Measurements from ENCODE around the gene WNT9B.
"Not testable (repeated sequence)": the region's sequence is repeated elsewhere in the genome, so short reads cannot be mapped to it uniquely, and the experiment has no call there.

The WNT9B gene

DNA sequence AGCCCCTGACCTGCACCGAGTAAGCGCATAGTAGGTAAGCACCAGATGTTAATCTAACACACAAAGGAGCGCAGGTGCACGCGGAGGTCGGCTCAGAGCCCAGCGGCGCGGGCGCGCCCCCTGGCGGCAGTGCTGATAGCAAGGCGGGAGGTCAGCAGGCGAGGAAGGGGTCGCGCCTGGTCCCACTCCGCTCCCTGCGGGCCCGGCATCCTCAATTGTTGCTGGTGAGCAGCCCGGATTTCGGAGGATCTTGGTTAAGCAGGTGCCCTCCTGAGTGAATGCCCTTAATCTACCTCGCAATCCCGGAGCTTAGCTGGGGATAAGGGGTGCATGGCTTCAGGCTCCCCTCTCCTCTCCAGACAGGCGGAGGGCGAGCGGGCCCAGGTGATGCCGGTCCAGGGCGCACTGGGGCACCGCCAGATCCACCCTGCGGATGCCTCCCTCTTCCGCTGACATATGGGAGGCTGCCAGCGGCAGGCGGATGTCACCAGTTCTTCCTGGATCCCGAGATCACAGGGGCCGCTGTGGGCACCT is 28.9 kb upstream of the WNT9B start:
- ATAC-seq: no peak

DNA sequence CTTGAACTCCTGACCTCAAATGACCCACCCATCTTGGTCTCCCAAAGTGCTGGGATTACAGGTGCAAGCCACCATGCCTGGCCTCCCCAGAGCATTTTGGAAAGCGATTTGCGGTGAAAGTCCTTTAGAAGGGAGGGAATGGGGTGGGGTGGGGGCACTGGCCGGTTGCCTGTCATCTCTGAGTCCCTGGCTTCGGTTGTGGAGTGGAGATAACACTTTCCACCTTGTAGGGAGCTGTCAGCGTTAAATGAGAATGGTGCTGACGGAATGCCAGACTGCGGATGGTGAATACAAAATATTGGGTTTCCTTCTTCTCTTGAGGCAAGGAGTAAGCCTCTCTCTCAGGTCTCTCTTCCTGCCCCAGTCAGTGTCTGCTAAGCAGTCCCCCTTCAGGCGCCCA is 27.7 kb upstream of the WNT9B start:
- ATAC-seq: no peak

DNA sequence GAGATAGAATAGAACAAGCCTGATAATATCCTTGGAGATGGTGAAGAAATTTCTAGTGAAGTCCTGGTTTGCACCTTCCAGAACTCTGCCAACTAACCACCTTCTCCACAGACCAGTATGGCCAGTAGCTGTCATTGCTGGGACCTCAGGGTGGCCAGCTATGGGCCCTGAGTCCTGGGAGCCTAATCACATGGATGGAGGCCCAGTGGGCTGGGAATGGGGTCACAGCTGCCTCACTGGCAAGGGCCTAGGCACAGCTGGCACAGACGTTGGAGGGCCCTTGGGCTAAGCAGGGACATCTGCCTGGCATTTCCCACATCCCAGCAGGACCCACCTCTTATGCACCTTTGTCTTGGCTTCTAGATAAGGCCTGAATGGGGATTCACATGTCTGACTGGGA is 25.3 kb upstream of the WNT9B start:
- ATAC-seq: no peak

DNA sequence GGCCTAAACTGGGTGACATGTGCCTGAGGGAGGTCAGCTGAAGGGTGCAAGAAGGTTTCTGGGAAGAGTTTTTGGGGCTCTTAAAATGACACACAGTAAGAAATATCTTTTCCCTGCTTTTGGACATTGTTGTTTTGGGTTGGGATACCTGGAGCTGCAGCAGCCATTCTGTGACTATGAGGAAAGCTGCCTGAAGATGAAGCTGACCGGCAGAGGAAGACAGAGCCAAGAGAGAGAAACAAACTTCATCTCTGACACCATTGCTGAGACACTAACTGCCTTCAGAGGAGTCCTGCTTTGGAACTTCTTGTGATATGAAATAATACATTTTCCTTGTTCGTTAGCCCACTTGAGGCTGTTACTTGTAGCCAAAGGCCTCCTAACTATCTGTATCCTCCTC is 24.1 kb upstream of the WNT9B start:
- ATAC-seq: no peak

DNA sequence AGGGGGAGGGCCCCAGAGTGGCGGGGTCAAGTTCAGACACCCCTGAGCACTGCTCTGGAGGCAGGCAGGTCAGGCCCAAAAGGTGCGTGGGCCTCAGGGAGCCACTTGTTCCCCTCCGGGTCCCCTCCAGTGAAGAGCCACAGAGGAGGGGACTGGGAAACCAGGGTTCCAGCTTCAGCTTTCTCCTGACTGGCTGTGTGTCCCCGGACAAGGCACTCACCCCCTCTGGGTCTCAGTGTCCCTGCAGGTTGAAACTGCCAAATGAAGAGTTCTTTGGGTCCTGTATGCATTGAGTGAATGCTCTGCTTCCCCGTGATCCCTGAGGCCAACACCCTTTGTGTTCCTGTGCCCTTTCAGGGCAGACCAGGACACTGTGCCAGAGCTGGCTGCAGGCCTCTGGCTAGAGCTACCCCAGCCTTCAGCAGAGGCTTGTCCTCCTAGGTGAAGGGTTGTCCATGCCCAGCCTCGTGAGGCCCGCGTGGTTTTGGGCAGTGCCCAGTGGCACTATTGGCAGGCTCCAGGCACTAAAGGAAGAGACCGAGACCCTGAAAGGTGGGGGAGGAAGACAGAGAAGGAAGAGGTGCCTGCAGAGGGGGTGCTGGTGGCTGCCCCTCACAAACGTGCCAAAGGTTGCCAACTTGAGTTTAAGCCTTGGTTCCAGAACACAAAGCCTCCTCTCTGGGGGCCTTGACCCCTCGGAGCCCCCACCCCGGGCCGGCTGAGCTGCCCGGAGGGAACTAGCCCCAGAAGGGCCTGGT is 19.6 kb upstream of the WNT9B start:
- no peak for ATAC-seq

DNA sequence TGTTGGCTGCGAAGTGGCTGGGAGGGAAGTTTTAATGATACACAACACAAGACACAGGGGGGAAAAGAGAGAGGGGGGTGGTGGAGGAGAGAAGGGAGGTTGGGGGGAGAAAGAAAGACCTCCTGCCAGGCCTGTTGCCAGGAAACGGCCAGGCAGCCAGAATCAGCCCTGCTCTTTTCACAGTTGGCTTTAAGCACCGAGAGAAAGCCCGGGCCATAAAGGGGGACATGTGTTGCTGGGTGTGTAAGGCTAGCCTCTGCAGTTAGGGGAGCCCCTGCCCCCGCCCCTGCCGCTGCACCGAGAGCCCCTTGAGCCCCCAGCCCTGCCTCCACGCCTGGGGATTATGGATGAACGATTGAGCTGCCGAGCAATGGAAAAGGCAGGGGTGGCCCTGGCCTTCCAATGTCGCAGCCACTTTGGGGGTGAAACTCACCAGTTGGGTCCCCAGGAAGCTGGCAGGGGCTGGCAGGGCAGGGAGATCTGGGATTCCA is 19.0 kb upstream of the WNT9B start:
- ATAC-seq: no peak

DNA sequence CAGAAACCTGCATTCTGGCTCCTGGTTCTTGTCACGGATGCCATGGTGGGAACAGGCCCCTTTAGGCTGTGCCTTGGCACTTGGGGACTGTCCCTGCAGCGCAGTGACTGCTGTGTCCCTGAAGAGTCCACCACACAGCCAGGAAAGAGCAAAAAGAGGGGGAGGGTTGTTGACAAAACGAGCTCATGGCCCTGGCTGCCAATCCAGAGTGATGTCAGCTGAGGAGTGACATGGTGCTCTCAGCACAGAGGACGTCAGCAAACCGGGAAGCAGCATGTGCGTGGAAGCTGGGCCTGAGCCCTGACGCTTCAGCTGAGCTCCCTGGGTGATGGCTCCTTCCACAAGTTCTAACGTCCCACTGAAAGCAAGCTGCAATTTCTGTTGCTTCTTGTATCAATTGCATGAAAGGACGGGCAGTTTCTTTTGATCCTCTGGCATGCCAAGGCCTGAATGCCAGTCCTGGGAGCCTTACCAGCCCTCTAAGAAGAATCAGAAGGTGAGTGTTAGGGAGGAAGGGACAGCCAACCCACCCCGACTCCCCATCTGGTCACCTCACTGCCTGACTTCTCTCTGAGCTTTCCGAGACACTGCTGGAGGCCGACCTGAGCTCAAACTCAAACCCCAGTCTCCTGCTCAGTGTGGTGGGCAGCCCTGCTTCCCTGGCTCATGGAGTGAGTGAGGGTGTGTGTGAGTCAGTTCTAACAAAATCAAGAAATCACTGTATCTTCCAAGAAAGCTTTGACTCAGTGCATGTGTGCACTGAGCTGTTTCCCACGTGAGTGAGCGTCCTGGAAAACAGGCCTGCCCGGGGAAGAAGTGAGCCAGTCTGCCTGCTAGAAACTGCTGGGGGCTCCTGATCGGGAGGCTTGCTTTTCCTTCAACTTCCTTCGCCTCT is 18.2 kb upstream of the WNT9B start:
- ATAC-seq: no peak

DNA sequence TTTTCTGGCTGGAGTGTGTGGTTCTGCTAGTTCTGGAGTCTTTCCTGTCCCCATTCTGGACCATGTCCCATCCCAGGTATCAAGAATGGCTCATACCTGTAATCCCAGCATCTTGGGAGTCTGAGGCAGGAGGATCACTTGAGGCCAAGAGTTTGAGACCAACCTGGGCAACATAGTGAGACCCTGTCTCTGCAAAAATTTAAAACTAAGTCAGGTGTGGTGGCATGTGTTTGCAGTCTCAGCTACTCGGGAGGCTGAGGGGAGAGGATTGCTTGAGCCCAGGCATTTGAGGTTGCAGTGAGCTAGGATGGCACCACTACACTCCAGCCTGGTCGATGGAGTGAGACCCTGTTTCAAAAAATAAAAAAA is 17.6 kb upstream of the WNT9B start:
- no peak for ATAC-seq

DNA sequence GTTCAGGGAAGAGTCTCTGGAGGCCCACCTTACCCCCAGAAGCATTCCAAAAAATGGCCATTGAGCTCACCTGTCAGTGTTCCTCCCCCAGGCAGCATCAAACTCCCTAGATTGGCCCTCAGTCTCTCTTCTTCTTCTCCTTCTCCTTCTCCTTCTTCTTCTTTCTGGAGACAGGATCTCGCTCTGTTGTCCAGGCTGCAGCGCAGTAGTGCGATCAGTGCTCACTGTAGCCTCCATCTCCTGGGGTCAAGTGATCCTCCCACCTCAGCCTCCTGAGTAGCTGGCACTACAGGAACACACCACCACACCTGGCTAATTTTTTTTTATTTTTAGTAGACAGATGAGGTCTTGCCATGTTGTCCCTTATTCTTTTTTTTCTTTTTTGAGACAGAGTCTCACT is 16.5 kb upstream of the WNT9B start:
- no peak for ATAC-seq

DNA sequence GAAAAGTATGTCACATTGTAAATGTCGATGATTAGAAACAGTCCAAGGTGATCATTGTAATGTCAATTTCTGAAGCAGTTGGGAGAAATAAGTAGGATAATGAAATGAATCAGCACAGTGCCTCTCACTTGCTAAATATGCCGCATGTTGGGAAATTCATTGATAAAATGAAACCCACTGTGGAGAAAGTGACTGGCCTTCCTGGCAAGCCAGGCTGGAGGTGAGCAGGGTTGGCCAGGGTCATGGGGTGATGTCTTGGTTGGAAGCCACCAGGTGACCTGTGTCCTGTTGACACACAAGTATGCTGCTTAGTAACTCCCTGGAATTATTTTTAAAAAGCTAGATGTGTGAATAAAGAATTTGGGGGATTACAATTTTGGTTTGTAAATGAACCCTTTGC is 14.9 kb upstream of the WNT9B start:
- ATAC-seq: no peak

DNA sequence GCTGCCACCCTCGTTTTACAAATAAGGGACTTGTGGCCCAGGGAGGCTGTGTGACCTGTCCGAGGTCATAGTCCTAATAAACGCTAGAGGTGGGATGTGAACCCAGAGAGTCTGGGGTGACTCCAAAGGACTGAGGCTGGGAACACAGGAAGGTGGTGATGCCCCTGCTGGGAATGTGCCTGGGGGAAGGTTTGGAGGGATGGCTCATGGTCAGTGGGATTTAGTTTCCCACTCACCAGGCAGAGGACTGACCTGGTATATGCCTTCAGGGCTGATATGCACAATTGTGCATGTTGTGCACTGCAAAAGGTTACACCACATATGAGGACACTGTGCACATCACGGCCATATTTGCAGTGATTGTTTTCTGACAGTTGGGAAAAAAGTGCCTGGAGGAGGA is 13.9 kb upstream of the WNT9B start:
- ATAC-seq: no peak

DNA sequence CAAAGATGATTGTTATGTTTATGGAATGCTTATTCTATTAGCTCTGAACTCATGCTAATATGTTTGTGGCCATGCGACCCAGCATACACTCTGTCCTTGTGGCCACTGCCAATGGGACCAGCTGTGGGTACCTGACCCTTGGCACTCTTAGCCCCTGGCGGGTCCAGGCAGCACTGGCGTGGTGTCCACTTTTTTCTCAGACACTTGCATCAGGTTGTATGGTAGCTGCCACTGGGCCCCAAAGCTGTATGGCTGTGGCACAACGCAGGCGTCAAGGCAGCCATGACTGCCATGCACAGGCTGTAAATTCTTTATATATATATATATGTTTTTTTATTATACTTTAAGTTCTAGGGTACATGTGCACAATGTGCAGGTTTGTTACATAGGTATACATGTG is 12.2 kb upstream of the WNT9B start:
- no peak for ATAC-seq

DNA sequence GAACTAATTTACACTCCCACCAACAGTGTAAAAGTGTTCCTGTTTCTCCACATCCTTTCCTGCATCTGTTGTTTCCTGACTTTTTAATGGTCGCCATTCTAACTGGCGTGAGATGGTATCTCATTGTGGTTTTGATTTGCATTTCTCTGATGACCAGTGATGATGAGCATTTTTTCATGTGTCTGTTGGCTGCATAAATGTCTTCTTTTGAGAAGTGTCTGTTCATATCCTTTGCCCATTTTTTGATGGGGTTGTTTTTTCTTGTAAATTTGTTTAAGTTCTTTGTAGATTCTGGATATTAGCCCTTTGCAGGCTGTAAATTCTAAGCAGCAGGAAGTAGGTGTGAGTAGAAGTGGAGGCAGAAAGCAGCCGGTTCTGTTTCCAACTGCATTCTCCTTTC is 10.8 kb upstream of the WNT9B start:
- not testable (repeated sequence) for ATAC-seq

DNA sequence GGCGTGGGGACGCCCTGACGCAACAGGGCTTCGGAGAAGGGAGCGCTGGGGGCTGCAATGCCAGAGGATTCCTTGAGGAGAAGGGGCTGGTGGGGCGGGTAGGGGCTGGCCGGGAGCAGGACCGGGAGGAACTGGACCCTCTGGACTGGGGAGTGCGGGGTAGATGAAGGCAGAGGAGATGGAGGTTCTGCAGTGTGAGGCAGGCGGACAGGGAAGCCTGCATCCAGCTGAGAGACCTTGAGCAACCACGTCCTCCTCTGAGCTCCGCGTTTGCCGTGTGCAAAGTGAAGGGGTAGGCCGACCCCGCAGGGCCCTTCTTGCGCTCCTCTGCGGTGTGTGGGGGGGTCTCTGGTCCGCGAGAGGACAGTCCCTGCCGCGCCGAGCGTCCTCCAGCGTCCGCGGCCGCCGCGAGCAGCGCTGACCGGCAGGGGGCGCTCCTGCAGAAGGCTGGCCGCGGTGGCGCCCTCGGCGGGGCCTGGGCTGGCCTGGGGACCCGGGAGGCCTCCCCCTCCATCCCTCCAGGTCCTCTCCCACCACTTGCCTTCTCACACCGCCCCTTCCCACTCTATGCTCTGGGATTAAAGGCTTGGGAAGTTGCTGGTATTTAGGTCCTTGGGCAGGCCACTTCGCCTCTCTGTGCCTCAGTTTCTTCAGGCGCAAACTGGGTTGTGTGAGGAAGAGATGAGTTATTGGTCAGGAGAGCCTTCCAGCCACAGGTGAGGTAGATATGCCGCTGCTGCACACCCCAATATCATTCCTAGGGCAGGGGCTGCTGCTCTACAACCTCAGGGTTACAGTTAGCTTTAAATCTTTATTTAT is 9.6 kb upstream of the WNT9B start:
- no peak for ATAC-seq

DNA sequence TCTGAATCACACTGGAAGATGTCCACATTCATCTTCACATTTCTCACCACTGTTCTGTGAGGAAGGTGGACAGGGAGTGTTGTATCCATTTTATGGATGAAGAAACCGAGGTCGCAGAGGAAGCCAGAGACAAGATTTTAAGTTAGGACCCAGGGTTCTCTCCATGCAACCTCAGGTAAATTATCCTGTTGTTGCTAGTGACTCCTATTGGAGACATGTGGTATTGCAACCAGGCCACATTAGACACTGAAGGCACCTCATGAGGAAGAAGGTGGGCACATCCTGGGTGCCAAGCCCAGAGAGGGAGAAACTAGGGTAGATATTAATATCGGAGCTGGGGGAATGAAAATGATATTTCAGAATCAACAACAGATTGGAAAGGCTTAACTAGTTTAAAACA is 8.5 kb upstream of the WNT9B start:
- no peak for ATAC-seq

DNA sequence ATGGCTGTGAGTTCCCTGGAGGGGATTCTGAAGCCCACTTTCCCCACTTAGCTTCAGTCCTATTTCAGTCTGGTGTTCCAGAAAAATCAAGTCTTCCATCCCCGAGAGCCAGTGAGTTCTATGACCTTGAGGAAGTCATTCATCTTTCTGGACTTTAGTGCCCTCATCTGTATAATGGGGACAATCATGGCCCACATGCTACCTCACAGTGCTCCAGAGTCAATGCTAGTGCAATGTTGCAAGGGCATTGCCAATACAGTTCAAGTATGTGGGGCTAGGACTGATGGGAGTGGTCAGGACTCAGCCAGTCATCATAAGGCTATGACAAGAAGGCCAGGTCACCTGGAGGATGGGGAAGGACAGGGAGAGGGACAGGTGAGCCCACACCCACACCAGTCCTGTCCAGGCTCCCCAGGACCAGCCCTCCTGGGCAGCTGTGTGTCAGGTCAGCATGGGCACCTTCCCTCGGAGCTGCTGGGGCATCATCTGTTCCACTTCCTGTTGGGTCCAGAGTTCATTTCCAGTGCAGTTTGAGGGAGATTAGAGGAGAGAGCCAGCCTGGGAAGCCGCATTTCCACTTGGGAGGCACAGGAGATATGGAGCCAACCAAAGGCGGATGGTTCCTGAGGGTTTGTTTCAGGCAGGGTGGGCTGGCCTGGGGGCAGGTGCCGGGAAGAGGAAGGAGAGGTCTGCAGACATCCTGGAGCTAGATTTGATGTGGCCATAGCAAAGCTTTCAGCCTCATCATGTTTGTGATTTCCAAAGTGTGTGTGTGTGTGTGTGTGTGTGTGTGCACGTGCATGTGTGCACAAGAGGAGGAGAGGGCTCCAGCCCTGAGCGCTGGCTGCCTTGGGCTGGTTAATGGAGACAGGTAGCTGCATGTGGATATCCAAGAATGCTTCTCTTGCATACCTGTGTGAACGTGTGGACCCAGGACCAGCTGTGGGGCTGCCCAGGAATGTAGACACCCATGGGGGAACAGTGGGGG is 3.9 kb upstream of the WNT9B start:
- ATAC-seq: no peak

DNA sequence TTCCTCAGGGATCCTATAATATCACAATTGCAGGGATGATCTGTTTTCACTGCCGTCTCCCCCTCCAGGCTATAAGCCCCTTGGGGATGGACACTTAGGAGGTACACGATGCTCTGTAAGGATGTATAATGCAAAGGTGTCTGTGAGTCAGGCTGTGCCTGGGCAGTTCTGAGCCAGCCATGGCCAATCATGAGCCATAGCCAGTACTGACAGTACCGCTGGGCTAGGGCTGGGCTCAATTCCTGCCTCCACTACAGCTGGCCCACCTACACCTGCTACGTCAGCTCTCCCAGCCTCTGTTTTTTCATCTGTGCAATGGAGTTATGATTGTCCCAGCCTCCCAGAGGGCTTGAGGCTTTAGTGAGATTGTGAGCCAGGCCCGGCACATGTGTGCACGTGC is 2.8 kb upstream of the WNT9B start:
- no peak for ATAC-seq

DNA sequence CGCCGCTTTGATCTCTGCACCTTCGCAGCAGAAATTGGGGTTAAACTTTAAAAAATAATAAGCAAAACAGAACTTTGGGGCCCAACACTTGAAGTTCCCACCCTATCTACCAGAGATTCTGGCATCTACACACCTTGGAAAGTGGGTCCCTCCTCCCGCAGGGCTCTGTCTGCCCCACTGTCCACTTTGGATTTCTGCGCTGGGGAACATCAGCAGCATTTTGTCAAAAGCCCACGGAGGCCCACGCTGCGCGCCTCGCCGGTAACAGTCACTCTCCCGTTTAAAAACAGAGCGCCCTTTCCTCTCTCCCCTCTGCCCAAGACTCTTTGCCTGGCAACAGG is 725 bp upstream of the WNT9B start:
- no peak for ATAC-seq

DNA sequence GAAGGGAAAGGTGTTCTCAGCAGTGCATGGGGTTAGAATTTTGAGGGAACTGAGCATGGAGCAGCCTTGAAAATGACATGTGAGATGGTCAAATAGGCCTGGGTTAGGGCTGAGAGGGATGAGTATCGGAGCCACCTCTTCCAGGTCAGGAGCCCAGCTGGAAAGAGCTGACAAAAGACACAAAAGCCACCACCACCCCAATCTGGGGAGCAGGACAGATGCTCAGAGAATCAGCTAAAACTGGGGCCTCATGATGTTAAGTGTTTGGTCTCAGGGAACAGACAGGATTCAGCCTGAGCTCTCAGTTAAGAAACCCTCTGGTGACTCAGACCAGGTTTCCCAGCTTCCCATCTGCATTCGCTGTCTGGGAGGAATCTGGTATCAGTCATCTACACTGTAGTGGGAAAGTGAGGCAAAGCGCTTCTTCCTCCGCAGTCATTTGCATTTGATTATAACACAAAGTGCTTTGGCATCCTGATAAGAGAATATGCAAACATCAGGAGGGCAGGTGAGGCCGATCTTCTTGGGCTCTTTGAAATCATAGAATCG is 2.6 kb downstream of the WNT9B start:
- ATAC-seq: no peak

DNA sequence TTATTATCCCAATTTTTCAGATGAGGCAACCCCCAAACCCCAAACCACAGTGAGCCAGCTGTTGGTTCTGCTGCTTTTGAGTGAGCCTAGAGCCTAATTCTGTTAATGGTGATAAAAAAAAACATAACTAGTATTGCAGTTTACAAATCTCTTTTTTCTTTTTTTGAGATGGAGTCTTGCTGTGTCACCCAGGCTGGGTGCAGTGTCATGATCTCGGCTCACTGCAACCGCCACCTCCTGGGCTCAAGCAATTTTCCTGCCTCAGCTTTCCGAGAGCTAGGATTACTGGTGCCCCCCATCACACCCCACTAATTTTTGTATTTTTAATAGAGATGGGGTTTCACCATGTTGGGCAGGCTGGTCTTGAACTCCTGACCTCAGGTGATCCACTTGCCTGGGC is 3.1 kb downstream of the WNT9B start:
- no peak for ATAC-seq

DNA sequence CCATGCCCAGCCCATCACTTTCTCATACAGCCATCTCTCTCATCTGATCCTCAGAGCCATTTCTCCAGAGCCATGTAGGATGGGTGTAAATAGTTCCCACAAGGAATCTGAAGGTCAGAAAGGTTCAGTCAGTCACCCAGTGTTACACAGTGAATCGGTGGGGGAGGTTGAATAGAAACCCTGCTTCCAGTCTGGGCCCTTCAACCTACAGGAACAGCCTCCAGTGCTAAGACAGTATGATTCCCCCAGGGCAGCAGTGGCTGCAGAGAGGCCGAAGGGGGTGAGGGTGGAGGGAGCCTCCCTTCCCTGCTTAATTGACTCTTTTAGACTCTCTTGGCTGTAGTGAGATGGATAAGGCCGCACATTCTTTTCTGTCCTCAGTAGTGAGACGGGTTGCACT is 3.6 kb downstream of the WNT9B start:
- ATAC-seq: no peak

DNA sequence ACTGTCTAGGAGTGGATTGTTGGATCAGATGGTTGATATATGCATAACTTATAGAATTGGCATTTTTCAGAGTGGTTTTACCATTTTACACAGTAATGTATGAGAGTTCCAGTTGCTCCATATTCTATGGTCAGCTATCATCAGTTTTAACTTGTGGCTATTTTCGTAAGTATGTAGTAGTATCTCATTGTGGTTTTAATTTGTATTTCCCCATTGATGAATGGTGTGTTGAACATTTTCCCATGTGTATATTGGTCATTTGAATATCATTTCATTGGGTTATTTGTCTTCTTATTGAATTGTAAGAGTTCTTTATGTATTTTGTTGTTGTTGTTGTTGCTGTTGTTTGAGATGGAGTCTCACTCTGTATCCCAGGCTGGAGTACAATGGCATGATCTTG is 6.2 kb downstream of the WNT9B start:
- ATAC-seq: no peak
